ENCODE measurements around the gene SMC3. TPM values are rescaled to one million over a fixed set of nuclear protein-coding genes. Genes with fewer than 3 reads are reported as not detected.

Gene SMC3
- total and polyA plus RNA-seq, 2 of the 4 experiments (the other 2 are of a cell fraction) = 15.0 to 15.2 TPM

- no peak overlapping the region for H2AK9ac ChIP-seq (replicated peaks; ENCODE audit: low read depth, low read length, poor library complexity)
These were observed 2.2 kb downstream of the SMC3 start for GRCh38 chr10:110569736-110570135.

More at GRCh38 chr10:110569736-110570135, 2.2 kb downstream of the SMC3 start:
- H2AK5ac ChIP-seq (ENCODE audit: low read depth, low read length) = no peak overlapping the region
- no peak overlapping the region for H2BK20ac ChIP-seq (ENCODE audit: low read depth, low read length)
- ChIA-PET POLR2A (ENCODE audit: unreplicated experiment) (no interaction called here), CTCF (interaction anchor here (0.6 to 1.2 kb wide), 3 partner anchors 14 to 215 kb away, joined by 3 to 4 read pairs (median 3); no protein-coding TSS in a partner anchor)
- peaks cover 6% of the 10 kb centered on the region; the same call in 1 of the 2 replicates for H3K4me1 ChIP-seq (ENCODE audit: control insufficient read depth, insufficient read depth, low read length)
- DNase-seq (no peak), ATAC-seq (ENCODE audit: low read depth) (no peak)
- intact Hi-C loops (cut with micrococcal nuclease) = loop anchor here (5.0 to 10.0 kb wide), 2 partner anchors 217 to 435 kb away; no protein-coding TSS in a partner anchor
- peaks cover 6 to 32% of the 10 kb centered on the region in 2 experiments for H3K79me1 ChIP-seq (ENCODE audit: low read depth in 1 of 2, low read length in 2 of 2)
- dilution Hi-C loops (cut with HindIII; ENCODE audit: low sequenced_read_pairs, unreplicated experiment) = no loop called here
- no peak overlapping the region for H2BK15ac ChIP-seq (ENCODE audit: low read depth, low read length)
- H3K27ac ChIP-seq (ENCODE audit: insufficient read depth, low read length) = no peak overlapping the region
- H3K9me3 ChIP-seq (ENCODE audit: control insufficient read depth, insufficient read depth, low read length) = no peaks in the 10 kb centered on the region
- H3K56ac ChIP-seq (ENCODE audit: extremely low read depth, insufficient read depth, low read length) = no peak overlapping the region
- no peak overlapping the region; the same call in 1 of the 2 replicates for H3K23ac ChIP-seq (ENCODE audit: low read depth, low read length)
- H2AFZ ChIP-seq (replicated peaks; ENCODE audit: low read length, poor library complexity) = no peak overlapping the region
- no peak overlapping the region for H3K14ac ChIP-seq (replicated peaks; ENCODE audit: low read depth, low read length)
- H2BK120ac ChIP-seq (ENCODE audit: low read depth, low read length) = no peak overlapping the region
- H2BK5ac ChIP-seq (ENCODE audit: low read depth, low read length, poor library complexity, severe bottlenecking) = no peak overlapping the region
- WGBS, 2 experiments (ENCODE audit: extremely low coverage in 2 of 2, insufficient read length in 1 of 2) = no CpG with 5 or more reads among the region's 1 CpG
- no TSS peak for BruUV-seq (replicated peaks)
- H3K18ac ChIP-seq (ENCODE audit: low read depth, low read length) = no peak overlapping the region
- H3K9me1 ChIP-seq (ENCODE audit: insufficient read depth, low read length) = peaks cover 9% of the 10 kb centered on the region
- peaks cover 5% of the 10 kb centered on the region for H3K36me3 ChIP-seq (ENCODE audit: control insufficient read depth, insufficient read depth, low read length)
- H4K20me1 ChIP-seq (ENCODE audit: insufficient read depth, low read length) = peaks cover 14% of the 10 kb centered on the region
- no peak overlapping the region for H4K8ac ChIP-seq (ENCODE audit: low read depth in 2 of 2, low read length in 2 of 2)
- TF ChIP-seq, protein P1, sequence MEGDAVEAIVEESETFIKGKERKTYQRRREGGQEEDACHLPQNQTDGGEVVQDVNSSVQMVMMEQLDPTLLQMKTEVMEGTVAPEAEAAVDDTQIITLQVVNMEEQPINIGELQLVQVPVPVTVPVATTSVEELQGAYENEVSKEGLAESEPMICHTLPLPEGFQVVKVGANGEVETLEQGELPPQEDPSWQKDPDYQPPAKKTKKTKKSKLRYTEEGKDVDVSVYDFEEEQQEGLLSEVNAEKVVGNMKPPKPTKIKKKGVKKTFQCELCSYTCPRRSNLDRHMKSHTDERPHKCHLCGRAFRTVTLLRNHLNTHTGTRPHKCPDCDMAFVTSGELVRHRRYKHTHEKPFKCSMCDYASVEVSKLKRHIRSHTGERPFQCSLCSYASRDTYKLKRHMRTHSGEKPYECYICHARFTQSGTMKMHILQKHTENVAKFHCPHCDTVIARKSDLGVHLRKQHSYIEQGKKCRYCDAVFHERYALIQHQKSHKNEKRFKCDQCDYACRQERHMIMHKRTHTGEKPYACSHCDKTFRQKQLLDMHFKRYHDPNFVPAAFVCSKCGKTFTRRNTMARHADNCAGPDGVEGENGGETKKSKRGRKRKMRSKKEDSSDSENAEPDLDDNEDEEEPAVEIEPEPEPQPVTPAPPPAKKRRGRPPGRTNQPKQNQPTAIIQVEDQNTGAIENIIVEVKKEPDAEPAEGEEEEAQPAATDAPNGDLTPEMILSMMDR (conservative IDR thresholded peaks at IDR 0.05; ENCODE audit: low read depth, low read length) = no peak
- peak; percentile 20; the same call in 1 of the 2 replicates for TF ChIP-seq MAFK (IDR thresholded peaks at IDR 0.05; ENCODE audit: low read depth, low read length)
- TF ChIP-seq CHD1 (IDR thresholded peaks at IDR 0.05; ENCODE audit: low read depth, low read length) = no peak
- TF ChIP-seq BHLHE40 (IDR thresholded peaks at IDR 0.05; ENCODE audit: low read depth, low read length) = no peak
- no peak overlapping the region for H4K5ac ChIP-seq (ENCODE audit: low read depth, low read length)
- peak overlapping the region; percentile 19; the same call in 1 of the 2 replicates for H3K4me2 ChIP-seq (ENCODE audit: low read depth, low read length)
- no peak overlapping the region for H4K91ac ChIP-seq (ENCODE audit: insufficient read depth, low read depth, low read length)
- no peaks in the 10 kb centered on the region for H3K27me3 ChIP-seq (ENCODE audit: control insufficient read depth, insufficient read depth, low read length)
- H3K4me3 ChIP-seq (ENCODE audit: insufficient read depth, low read depth, low read length) = no peak overlapping the region
- no peak overlapping the region for H3K9ac ChIP-seq (ENCODE audit: low read depth, low read length)
- H3K4ac ChIP-seq (ENCODE audit: low read depth, low read length) = no peak overlapping the region
- in situ Hi-C loops (cut with MboI; ENCODE audit: low sequenced_read_pairs) = loop anchor here (25.0 kb wide), 1 partner anchor 657 kb away; the partner anchor contains the start of gene XPNPEP1
